ENCODE measurements around the gene ZNF511.

GRCh38 chr10:133273534-133274143 lies 35.1 kb upstream of the ZNF511 start:
- TF ChIP-seq EZH2 (IDR thresholded peaks at IDR 0.05; ENCODE audit: borderline replicate concordance, low read length): no peak
- no peak for TF ChIP-seq CTCF (conservative IDR thresholded peaks at IDR 0.05 in 1 of 2, IDR thresholded peaks at IDR 0.05 in 1 of 2; ENCODE audit: extremely low read depth in 1 of 2, insufficient read depth in 1 of 2, low read depth in 1 of 2, low read length in 2 of 2)
